ENCODE data around the gene FUT3.
"Not testable (repeated sequence)": the region's sequence is repeated elsewhere in the genome, so short reads cannot be mapped to it uniquely, and the experiment has no call there.

FUT3 gene

DNA sequence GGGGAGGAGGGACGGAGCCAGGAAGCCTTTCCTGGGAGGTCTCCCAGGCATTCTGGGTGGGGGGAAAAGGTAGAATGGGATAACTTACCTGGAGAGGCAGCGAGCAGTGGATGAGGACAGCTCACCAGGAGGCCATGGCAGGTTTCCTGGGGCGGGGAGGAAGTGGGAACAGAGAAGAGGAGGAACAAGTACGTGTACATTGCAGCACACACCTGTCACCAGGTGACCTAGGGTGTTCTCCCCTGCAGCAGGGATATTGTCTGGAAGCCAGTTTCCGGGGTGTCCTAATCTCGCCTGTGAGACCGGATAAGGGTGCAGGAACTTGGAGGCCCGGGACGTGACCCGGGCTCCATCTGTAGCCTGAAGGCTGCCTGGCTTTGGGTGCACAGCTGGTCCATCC lies at the start of gene FUT3:
FUT3 (minus strand) TSS at position 148 of the 400 bp plus-strand sequence.
- no peak for DNase-seq (ENCODE audit: low read depth in 2 of 2)

DNA sequence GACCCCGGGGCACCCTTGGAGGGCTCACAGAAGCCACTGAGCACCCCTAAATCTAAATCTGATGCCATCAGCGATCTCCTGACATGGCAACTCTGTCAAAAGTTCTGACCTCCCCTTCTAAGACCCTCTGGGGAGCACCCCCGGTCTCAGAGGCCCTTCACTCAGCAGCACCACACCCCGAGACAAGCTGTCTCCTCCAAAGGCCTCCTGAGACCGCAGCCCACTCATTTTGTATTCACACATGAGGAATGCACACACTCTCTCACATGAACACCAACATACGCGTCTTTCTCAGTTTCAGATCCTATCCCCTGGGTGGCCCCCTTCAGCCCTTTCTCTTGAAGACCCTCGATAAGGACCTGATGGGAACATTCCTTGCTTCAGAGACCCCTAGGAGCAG lies 49.7 kb upstream of the FUT3 start:
- no peak for DNase-seq (ENCODE audit: low read depth in 2 of 2)

DNA sequence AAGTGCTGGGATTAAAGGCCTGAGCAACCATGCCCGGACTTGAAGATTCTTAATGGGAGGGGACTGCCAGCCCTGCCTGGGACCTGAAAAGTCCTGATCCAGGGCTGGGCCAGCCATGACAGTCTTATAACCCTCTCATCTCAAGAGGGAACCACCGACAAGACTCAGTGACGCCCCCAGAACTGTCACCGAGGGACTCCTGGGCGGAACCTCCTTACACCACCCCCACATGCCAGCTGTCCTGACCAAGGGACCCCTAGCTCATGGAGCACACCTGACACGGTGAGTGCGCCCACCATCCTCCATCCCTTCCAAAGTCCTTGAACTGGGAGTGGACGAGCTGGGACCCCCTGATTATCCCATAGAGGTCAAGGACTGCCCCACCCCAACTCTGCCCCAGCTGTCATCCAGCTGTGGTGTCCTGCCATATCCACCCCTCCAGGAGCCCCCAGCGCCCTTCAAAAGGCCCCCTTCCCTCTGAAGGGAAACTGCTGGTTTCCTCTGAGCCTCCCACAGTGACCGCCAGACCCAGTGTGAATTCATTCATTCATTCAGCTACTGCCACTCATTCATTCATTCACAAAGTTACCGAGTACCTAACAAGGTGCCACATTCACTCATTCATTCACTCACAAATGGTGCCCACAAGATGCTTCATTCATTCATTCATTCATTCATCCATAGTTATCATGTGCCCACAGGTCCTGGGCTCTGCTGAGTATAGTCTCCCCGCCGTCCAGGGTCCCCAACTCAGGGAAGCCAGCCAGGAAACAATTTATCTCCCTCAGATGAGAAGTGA lies 48.7 kb upstream of the FUT3 start:
- no peak for DNase-seq (ENCODE audit: low read depth in 2 of 2)

DNA sequence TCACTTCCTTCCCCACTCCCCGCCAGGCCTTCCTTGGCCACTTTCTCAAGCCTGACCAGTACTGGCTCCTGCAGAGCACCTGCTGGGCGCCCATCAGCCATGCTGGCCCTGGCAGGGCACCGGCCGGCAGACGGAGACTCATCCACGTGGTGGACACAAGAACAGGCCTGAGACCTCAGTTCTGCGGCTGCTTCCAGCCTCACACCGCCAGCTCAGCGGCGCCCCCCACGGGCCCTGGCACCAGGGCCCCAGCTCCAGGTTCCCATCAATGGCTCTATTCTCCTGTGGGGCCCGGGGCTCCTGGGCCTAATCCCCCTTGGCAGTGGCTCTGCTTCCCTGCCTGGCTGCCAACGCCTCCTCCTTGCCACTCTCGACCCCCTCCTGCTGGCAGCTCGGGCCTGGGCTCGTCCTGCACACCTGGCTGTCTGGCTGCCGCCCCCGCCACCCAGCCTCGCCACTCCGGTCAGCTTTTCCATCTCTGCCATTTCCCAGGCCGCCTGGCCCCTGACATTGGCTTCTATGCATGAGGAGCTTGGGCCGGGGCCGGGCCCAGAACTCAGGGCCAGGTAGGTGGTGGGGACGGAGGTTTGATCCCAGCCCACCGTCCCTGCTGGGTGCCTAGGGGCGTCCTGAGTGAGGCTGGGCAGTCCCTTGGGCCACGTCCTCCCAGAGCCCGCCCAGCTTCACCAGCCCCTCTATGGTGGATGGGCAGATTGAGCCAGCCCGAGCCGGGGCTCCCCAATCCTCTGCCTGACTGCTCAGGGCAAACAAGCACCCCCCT lies 46.1 kb upstream of the FUT3 start:
- no peak for DNase-seq (ENCODE audit: low read depth in 2 of 2)

DNA sequence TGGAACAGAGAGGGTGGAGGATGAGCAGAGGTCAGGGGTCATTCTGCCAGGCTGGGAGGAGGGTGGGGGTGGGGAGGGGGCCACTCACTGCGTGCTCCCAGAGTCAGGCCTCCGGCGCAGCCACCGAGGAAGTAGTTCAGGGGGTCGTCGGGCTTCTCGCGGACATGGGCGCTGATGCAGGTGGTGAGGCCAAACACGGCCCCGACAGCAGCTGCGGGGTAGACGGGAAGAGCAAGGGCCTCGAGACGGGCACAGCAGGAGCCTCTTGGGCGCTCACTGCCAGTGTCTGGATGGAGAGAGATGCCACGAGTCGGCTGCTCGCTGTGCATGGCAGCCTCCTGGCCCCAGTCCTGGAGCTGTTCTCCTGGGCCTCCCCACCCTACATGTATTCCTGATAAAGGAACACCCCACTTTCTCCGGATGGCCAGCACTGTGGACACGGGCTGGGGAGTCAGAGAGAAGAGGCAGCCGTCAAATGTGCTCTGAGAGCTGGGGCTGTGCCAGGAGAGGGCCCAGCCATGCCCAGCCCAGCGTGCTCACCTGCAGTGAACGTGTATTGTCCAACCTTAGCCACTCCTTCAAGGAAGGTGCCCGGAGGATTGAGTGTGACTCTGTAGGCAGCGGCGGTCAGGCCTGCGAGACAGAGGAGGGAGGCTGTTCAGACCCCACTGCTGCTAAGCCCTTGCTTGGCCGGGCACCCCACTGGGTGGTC lies 45.3 kb upstream of the FUT3 start:
- no peak for DNase-seq (ENCODE audit: low read depth in 2 of 2)

DNA sequence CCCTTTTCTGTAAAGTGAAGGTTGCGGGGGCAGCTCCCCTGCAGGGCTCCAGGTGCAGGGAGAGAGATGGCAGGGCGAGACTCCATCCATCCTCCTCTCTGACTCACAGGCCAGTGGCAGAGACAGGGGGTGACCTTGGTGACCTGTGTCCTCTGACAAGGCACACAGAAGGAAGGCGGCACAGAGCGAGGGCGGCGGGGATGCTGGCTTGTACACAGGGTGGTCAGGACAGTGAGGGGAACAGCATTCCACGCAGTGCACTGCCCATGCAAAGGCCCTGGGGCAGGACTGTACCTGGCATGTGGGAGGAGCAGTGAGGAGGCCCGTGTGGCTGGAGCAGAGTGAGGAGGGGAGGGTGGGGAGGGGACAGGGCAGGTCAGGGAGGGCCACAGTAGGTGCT lies 44.6 kb upstream of the FUT3 start:
- no peak for DNase-seq (ENCODE audit: low read depth in 2 of 2)

DNA sequence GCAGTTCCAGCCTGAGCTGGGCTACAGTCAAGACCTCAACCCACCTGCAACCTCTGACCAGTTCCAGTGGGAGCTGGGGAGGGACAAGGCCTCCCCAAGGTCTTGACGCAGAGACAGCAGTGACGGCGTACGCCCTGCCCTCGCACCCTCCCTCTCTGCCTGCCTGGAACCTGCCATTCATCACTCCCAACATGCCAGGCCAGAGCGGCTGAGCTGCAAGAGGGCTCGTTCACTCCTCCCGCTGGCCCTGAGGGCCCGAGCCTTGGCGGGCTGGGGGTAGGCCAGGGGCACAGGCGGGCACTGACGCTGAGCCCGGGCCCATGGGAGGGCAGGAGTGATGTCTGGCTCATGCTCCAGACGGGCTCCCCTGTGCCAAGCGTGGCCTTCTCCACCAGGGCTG lies 44.2 kb upstream of the FUT3 start:
- DNase-seq (ENCODE audit: low read depth in 2 of 2) = no peak

DNA sequence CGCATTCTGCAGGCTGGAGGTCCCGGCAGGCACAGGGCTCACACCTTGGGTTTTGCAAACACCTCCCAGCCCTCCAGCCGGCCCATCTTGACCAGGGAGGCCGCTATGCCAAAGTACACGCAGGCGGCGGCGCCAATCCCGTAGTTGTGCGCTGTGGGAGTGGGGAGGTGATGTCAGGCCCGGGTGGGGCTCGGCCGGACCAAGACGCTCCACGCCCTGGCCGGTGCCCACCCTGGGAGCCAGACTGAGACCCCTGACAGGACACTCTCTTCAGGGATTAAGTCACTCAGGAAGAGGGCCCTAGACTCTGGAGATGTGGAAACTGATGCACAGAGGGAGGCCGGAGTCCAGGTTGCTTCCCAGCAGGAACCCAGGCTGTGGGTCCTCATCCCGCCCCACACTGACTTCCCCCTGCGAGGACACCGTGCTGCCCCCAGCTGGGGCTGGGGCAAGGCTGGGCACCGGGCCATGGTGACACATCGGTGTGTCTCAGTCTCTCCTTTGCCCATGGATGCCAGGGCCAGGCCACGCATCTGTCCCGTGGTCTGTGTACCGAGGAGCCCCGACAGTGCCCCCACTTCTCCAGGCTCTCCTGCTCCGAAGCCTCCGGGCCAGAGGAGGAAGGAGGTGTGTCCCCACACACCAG lies 43.6 kb upstream of the FUT3 start:
- no peak for DNase-seq (ENCODE audit: low read depth in 2 of 2)

DNA sequence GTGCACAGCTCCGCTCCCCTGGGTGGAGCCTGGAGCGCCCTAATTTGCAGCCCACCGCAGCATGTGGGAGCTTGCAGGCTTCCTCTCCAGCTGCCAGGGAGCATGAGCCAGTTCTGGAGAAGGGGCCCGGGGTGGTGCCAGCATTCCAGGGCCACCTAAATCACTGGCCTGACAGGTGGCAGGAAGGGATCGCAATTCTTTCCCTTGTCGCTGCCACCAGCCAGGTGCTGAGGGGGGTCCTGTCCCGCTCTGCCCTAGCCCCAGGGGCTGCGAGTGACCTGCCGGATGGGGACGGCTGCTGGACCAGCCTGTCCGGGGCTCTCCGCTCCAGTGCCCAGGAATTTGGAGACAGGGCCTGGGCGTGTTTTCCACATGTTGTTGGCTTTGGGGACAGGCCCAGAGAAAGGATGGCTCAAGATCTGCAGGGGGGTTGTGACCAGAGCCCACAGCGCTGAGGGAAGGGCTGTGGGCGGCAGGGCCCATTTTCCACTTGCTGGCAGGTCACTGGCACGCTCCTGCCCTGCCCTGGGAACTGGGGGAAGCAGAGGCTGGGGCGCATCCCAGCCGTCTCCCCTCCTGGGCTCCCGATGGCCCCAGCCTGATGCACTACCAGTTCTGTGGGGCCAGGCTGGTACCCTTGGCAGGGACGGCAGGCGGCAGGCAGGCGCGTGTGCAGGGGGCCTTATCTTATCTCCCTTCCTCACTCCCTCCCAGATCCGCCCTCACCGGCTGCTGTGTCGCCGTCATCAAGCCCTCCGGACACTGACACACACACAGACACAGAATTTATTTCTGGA lies 42.9 kb upstream of the FUT3 start:
- no peak for DNase-seq (ENCODE audit: low read depth in 2 of 2)

DNA sequence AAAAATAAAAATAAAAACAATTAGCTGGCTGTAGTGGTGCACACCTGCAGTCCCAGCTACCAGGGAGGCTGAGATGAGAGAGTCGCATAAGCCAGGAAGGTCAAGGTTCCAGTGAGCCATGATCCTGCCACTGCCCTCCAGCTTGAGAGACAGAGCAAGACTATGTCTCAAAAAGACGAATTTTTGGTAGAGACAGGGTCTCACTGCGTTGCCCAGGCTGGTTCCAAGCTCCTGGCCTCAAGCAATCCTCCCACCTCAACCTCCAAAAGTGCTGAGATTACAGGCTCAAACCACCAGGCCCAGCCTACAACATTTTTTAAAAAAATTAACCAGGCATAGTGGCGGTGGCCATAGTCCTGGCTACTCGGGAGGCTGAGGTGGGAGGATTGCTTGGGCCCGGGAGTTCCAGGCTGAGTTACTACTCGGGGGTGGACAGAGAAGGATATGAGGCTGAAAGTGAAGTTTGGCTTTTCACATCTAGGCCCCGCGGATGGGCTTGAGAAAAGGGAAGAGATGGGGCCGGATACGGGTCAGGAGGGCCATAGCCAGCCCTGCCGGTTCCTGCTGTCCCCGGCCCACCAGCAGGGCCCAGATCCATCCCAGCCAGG lies 42.2 kb upstream of the FUT3 start:
- DNase-seq (ENCODE audit: low read depth in 2 of 2) = no peak

DNA sequence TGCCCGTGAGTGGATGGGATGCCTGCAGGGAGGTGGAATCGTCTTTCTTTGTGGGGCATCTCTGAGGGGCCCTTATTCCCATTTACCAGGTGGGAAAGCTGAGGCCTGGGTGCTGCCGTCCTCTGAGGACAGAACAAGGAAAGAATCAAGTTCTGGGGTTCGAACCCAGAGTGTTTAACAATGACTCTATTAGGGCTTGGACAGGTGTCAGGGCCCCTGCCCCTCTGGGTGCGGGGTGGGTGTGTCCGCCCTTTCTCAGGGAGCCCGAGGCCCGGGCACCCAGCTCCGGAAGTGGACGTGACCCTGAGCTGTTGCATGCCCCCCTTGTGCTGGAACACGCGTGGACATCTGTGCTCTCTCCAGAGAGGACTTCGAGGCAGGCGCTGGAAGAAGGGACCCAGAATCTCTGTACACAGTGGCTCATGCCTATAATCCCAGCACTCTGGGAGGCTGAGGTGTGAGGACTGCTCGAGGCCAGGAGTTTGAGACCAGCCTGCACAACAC lies 41.6 kb upstream of the FUT3 start:
- DNase-seq (ENCODE audit: low read depth in 2 of 2) = no peak

DNA sequence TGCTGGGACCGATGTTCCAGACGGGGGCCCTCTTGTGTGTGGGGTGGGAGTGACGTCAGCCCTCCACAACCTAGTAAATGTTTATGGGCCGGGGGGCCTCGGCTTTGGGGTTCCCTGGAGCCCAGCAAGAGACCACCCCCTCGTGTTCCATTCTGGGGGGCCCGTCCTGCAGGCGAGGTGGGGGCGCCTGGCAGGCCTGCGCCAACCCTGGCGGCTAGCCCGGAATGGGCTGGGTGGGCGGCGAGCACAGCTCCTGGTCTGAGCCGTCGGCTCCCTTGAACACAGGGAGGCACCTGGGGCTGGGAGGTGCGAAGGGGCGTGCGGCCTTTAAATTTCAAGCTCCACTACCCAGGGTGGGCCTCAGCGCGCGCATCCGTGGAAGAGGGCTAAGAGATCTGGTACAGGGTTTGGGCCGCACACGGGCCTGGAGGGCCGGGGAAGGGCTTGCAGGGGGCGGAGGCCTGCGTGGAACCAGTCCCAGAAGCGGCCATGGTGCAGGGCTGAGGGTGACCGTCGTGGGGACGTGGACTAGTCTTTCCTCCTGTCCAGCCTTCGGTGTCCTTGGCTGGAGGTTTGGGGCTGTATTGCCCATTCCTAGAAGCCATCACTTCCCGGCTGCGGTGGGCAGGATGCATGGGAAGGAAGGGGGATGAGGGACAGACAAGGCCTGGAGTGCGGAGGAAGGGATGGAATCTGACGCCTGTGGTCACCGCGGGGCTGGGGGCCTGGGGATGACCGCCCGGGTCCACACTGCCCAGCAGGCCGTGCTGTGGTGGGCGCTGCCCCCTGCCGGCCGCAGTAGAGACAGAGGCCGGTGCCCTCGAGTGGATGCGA lies 40.9 kb upstream of the FUT3 start:
- no peak for DNase-seq (ENCODE audit: low read depth in 2 of 2)

DNA sequence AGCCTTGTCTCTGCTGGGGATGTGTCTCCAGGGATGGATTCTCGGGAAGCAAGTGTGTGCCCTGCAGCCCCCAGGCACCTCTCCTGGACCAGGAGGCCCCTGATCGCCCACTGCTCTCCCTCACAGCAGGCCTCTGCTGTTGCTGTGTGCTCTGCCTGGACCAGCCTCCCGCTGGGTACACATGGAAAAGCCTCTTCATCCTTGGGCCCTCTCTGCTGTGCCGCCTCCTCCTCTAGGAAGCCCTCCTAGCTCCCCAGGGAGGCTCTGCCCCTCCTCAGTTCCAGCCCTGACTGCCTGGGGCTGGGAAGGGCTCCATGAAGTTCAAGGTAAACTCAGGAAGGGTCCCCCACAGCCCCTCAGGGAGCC lies 40.3 kb upstream of the FUT3 start:
- DNase-seq (ENCODE audit: low read depth in 2 of 2) = no peak

DNA sequence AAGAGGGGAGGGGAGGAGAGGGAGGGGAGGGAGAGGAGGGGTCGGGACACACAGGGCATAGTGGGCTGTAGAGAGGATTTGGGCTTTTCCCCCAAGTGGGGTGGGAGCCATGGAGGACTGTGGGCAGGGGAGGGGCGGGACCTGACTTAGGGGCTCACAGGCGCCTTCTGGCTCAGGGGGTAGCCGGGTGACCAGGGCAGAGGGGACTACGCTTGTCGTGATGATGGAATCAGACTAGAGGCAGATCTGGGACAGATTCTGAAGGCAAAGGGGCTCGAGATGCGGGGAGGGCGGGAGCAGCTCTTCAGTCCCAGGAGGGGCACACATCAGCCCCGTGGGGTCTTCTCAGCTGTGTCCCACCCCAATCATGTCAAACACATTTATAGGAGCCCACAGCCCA lies 38.9 kb upstream of the FUT3 start:
- DNase-seq (ENCODE audit: low read depth in 2 of 2) = no peak

DNA sequence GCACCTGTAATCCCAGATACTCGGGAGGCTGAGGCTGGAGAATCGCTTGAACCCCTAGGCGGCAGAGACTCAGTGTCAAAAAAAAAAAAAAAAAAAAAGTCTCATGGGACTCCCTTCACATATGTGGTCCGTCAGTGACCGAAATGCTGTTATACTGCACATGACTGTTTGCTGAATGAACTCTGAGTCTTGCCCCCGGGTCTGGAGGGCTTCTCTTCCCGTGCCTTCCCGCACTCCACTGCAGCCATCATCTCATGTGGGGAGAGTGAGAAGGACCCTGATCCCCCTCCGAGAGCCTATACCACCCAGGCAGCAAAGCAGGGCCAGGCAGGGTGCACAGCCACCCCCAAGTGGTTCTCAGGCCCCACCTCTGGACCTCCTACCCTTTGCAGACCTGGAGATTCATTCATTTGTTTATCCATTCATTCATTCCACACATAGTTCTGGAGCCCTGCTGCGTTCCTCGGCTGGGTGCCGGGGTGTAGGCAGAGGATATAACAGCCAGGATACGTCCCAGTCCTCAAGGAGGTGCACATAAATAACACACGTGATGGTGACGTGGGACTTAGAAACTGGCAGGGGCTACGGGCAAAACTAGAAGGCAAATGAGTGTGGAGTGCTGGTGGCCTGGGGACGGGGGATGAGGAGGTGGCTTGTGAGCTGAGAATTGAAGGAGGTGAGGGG lies 38.2 kb upstream of the FUT3 start:
- DNase-seq (ENCODE audit: low read depth in 2 of 2) = no peak

DNA sequence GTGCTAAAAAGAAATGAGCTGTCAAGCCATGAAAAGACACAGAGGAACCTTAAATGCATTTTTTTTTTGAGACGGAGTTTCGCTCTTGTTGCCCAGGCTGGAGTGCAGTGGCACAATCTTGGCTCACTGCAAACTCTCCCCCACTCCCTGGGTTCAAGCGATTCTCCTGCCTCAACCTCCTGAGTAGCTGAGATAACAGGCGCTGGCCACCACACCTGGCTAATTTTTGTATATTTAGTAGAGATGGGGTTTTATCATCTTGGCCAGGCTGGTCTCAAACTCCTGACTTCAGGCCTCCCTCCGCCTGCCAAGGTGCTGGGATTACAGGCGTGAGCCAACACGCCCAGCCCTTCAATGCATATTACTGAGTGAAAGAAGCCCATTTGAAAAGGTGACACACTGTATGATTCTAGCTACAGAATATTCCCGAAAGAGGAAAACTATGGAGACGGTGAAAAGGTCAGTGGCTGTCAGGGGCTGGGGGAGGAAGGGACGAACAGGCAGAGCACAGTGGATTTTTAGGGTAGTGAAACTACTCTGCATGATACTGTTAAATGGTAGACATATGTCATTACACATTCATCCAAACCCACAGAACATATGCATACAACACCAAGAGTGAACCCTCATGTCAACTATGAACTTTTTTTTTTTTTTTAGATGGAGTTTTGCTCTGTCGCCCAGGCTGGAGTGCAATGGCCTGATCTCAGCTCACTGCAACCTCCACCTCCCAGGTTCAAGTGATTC lies 33.0 kb upstream of the FUT3 start:
- DNase-seq (ENCODE audit: low read depth in 2 of 2) = not testable (repeated sequence)

DNA sequence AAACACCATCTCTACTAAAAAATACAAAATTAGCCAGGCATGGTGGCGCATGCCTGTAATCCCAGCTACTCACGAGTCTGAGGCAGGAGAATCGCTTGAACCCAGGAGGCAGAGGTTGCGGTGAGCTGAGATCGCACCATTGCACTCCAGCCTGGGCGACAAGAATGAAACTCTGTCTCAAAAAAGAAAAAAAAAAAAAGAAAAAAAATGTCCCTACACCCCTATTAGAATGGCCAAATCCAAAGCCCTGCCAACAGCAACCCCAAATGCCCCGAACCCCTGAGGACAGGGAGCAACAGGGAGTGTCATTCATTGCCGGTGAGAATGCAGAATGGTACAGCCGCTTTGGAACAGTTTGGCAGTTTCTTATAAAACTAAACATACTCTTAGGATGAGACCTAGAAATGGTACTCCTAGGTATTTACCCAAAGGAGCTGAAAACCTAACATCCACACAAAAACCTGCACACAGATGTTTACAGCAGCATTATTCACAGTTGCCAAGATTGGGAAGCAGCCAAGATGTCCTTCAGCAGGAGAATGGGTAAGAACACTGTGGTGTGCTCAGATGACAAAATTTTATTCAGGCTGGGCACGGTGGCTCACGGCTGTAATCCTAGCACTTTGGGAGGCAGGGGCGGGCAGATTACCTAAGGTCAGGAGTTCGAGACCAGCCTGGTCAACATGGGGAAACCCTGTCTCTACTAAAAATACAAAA lies 32.1 kb upstream of the FUT3 start:
- DNase-seq (ENCODE audit: low read depth in 2 of 2) = not testable (repeated sequence)

DNA sequence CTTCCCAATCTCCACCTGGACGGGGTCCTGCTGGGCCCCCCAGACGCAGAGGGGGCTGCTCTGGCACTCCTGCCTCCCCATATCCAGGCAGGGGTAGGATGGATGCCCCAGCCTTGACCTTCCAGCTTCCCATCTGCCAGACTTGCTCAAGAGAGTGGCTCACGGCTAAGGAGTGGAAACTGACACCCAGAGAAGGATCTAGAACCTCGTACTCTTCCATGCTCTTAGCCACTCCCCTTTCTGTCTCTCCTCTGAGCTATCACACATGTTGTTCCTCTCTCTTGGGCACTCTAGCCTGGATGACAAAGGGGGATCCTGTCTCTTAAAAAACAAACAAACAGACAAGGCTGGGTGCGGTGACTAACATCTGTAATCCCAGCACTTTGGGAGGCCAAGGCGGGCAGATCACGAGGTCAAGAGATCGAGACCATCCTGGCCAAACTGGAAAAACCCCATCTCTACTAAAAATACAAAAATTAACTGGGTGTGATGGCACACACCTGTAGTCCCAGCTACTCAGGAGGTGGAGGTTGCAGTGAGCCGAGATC lies 31.2 kb upstream of the FUT3 start:
- no peak for DNase-seq (ENCODE audit: low read depth in 2 of 2)

Measured in stimulated activated CD4-positive, alpha-beta T cell treated with anti-CD3 and anti-CD28 coated beads, Interleukin-1b, Interleukin-23, amount 100 ng/mL, for 4 hours (primary cell).